ENCODE data around the gene FNDC3B. TPM values are rescaled to one million over a fixed set of nuclear protein-coding genes. Genes with fewer than 3 reads are reported as not detected.

The FNDC3B gene
- total and polyA plus RNA-seq, 2 donors (not counting 1 experiment from before 2014, with no cell fraction given), result 1.2 to 9.2 TPM

- Histone ChIP-seq H3K27ac (ENCODE audit: low read length in 2 of 2) (no peak overlapping the region), H3K4me2 (replicated peaks; ENCODE audit: low read depth, low read length, poor library complexity, severe bottlenecking) (no peak overlapping the region), H3K27me3 (replicated peaks in 1 of 4; ENCODE audit: control extremely low read depth in 1 of 4, control insufficient read depth in 3 of 4, insufficient read depth in 4 of 4, low read length in 3 of 4) (no peaks in the 10 kb centered on the region), H2AFZ (ENCODE audit: insufficient read depth, low read depth, low read length, poor library complexity, severe bottlenecking) (no peak overlapping the region), H3K4me3 (ENCODE audit: control extremely low read depth in 1 of 5, extremely low read depth in 1 of 5, insufficient read depth in 1 of 5, low read depth in 2 of 5, low read length in 4 of 5) (no peak overlapping the region), H4K20me1 (ENCODE audit: control insufficient read depth, insufficient read depth, low read length, poor library complexity, severe bottlenecking) (no peaks in the 10 kb centered on the region), H3K4me1 (ENCODE audit: control insufficient read depth in 2 of 2, insufficient read depth in 2 of 2, low read length in 2 of 2) (no peaks in the 10 kb centered on the region), H3K36me3 (replicated peaks in 1 of 2; ENCODE audit: control extremely low read depth in 1 of 2, control insufficient read depth in 1 of 2, extremely low read depth in 1 of 2, insufficient read depth in 2 of 2, low read length in 1 of 2) (no peaks in the 10 kb centered on the region), H3K9ac (ENCODE audit: low read length) (no peak overlapping the region), H3K9me3 (ENCODE audit: control extremely low read depth in 1 of 3, control insufficient read depth in 2 of 3, insufficient read depth in 1 of 3, low read length in 2 of 3) (no peaks in the 10 kb centered on the region), H3K79me2 (ENCODE audit: control insufficient read depth, insufficient read depth, low read length) (no peaks in the 10 kb centered on the region)
- DNase-seq, result no peak
- peaks cover 3% of the 10 kb centered on the region for H3K4me1 Mint-ChIP-seq
- CTCF ChIA-PET, result interaction anchor here (0.6 kb wide), 1 partner anchor 416 kb away, joined by 3 read pairs; no protein-coding TSS in a partner anchor
- WGBS (ENCODE audit: insufficient coverage), result no CpG with 5 or more reads among the region's 1 CpG
- POLR2A ChIA-PET, result no interaction called here
- no peaks in the 10 kb centered on the region for H3K27me3 Mint-ChIP-seq
- TF ChIP-seq, protein P1, sequence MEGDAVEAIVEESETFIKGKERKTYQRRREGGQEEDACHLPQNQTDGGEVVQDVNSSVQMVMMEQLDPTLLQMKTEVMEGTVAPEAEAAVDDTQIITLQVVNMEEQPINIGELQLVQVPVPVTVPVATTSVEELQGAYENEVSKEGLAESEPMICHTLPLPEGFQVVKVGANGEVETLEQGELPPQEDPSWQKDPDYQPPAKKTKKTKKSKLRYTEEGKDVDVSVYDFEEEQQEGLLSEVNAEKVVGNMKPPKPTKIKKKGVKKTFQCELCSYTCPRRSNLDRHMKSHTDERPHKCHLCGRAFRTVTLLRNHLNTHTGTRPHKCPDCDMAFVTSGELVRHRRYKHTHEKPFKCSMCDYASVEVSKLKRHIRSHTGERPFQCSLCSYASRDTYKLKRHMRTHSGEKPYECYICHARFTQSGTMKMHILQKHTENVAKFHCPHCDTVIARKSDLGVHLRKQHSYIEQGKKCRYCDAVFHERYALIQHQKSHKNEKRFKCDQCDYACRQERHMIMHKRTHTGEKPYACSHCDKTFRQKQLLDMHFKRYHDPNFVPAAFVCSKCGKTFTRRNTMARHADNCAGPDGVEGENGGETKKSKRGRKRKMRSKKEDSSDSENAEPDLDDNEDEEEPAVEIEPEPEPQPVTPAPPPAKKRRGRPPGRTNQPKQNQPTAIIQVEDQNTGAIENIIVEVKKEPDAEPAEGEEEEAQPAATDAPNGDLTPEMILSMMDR (IDR thresholded peaks at IDR 0.05), result no peak
- TF ChIP-seq EZH2 (IDR thresholded peaks at IDR 0.05; ENCODE audit: borderline replicate concordance, insufficient read depth, low read depth, low read length, poor library complexity, severe bottlenecking), result no peak
- ATAC-seq (ENCODE audit: low read depth), result no peak
- intact Hi-C loops (cut with micrococcal nuclease), result no loop called here
- no peaks in the 10 kb centered on the region for H3K9me3 Mint-ChIP-seq (ENCODE audit: insufficient read depth)
- no peak overlapping the region for H3K4me3 Mint-ChIP-seq
- H3K27ac Mint-ChIP-seq, result no peak overlapping the region
These were observed 234.0 kb downstream of the FNDC3B start for GRCh38 chr3:172273378-172273777.

DNA sequence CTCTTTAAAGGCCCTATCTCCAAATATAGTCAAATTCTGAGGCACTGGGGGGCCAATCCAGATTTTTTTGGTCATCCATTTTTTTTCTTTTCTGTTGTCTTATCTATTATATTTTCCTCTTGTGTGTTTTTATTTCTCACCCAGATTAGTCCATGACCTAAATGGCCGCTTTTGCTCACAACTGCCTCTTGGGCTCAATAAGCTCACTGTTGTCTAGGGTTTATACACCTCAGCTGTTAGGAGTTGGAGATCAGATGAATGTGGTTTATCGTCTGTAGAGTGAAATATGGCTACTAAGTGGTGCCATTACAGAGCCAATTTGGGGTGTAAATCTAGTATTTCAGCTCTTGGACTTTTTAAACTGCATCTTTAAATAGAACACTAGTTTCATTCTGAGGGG is 235.5 kb downstream of the FNDC3B start:
- intact Hi-C loops (cut with micrococcal nuclease), result no loop called here
- no peak overlapping the region for H3K4me3 ChIP-seq (ENCODE audit: control extremely low read depth in 1 of 5, extremely low read depth in 1 of 5, insufficient read depth in 1 of 5, low read depth in 2 of 5, low read length in 4 of 5)
- no CpG with 5 or more reads among the region's 2 CpGs for WGBS (ENCODE audit: insufficient coverage)
- H3K36me3 ChIP-seq (replicated peaks in 1 of 2; ENCODE audit: control extremely low read depth in 1 of 2, control insufficient read depth in 1 of 2, extremely low read depth in 1 of 2, insufficient read depth in 2 of 2, low read length in 1 of 2), result no peaks in the 10 kb centered on the region
- POLR2A ChIA-PET, result no interaction called here
- H3K4me3 Mint-ChIP-seq, result no peak overlapping the region
- no peak overlapping the region for H3K27ac Mint-ChIP-seq
- no peaks in the 10 kb centered on the region for H3K27me3 Mint-ChIP-seq
- no peak overlapping the region for H3K27ac ChIP-seq (ENCODE audit: low read length in 2 of 2)
- H2AFZ ChIP-seq (ENCODE audit: insufficient read depth, low read depth, low read length, poor library complexity, severe bottlenecking), result no peak overlapping the region
- H3K4me1 Mint-ChIP-seq, result peaks cover 3% of the 10 kb centered on the region
- TF ChIP-seq, protein P1 (IDR thresholded peaks at IDR 0.05), result no peak
- no peak for TF ChIP-seq EZH2 (IDR thresholded peaks at IDR 0.05; ENCODE audit: borderline replicate concordance, insufficient read depth, low read depth, low read length, poor library complexity, severe bottlenecking)
- ATAC-seq (ENCODE audit: low read depth), result no peak
- CTCF ChIA-PET, result no interaction called here
- H4K20me1 ChIP-seq (ENCODE audit: control insufficient read depth, insufficient read depth, low read length, poor library complexity, severe bottlenecking), result no peaks in the 10 kb centered on the region
- H3K9ac ChIP-seq (ENCODE audit: low read length), result no peak overlapping the region
- H3K9me3 ChIP-seq (ENCODE audit: control extremely low read depth in 1 of 3, control insufficient read depth in 2 of 3, insufficient read depth in 1 of 3, low read length in 2 of 3), result no peaks in the 10 kb centered on the region
- no peaks in the 10 kb centered on the region for H3K27me3 ChIP-seq (replicated peaks in 1 of 4; ENCODE audit: control extremely low read depth in 1 of 4, control insufficient read depth in 3 of 4, insufficient read depth in 4 of 4, low read length in 3 of 4)
- no peaks in the 10 kb centered on the region for H3K4me1 ChIP-seq (ENCODE audit: control insufficient read depth in 2 of 2, insufficient read depth in 2 of 2, low read length in 2 of 2)
- no peak overlapping the region for H3K4me2 ChIP-seq (replicated peaks; ENCODE audit: low read depth, low read length, poor library complexity, severe bottlenecking)
- no peaks in the 10 kb centered on the region for H3K79me2 ChIP-seq (ENCODE audit: control insufficient read depth, insufficient read depth, low read length)
- DNase-seq, result no peak
- no peaks in the 10 kb centered on the region for H3K9me3 Mint-ChIP-seq (ENCODE audit: insufficient read depth)

All from B cell (primary cell).